A673 (cell line): ENCODE measurements around the gene PACSIN2.

ENCODE experiments used
- EZH2 ChIP-seq: fragments of 200-600 bp; sonication (generic); IDR thresholded peaks from 2 replicates; pipeline ENCODE4 v1.6.1; 2017; ENCODE audit warnings: borderline replicate concordance, low read depth, mild to moderate bottlenecking, mixed read lengths, antibody characterized with exemption, low read length; ENCODE audit not compliant: poor library complexity, severe bottlenecking
- TF ChIP-seq, protein P1 (sequence below): fragments of 300-800, 200-600 bp; sonication (generic); conservative IDR thresholded peaks from 2 replicates; pipeline ENCODE4 v1.5.1; 2017; ENCODE audit warnings: low read depth, mild to moderate bottlenecking, antibody characterized with exemption, low read length, moderate library complexity, mixed read lengths

DNA sequence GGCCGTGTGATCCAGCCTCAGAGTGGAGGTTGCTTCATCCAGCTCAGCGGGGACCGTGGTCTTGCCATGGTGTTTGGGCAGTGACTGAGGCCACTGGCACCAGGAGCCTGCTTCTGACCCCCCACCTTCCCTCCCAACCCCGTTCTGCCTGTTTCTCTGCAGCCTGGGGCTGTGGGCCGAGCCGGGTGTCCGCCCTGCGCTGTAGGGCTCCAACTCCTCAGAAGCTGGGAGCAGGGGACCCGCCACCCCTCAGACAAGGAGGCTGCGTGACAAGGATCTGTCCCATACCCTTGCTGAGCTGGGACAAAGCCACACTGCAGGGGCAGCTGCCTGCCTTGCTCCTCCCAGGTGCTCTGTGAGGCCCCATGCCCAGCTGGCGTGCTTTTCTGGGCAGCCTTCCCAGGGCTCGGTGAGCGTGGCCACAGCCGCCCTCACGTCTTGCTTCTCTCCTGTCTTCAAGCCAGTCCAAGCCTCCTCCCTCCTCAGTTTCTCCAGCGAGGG, 146.1 kb downstream of the PACSIN2 start:
- no peak for TF ChIP-seq EZH2
- TF ChIP-seq, protein P1, sequence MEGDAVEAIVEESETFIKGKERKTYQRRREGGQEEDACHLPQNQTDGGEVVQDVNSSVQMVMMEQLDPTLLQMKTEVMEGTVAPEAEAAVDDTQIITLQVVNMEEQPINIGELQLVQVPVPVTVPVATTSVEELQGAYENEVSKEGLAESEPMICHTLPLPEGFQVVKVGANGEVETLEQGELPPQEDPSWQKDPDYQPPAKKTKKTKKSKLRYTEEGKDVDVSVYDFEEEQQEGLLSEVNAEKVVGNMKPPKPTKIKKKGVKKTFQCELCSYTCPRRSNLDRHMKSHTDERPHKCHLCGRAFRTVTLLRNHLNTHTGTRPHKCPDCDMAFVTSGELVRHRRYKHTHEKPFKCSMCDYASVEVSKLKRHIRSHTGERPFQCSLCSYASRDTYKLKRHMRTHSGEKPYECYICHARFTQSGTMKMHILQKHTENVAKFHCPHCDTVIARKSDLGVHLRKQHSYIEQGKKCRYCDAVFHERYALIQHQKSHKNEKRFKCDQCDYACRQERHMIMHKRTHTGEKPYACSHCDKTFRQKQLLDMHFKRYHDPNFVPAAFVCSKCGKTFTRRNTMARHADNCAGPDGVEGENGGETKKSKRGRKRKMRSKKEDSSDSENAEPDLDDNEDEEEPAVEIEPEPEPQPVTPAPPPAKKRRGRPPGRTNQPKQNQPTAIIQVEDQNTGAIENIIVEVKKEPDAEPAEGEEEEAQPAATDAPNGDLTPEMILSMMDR, result no peak
